ENCODE results near the gene GIPC2.

DNA sequence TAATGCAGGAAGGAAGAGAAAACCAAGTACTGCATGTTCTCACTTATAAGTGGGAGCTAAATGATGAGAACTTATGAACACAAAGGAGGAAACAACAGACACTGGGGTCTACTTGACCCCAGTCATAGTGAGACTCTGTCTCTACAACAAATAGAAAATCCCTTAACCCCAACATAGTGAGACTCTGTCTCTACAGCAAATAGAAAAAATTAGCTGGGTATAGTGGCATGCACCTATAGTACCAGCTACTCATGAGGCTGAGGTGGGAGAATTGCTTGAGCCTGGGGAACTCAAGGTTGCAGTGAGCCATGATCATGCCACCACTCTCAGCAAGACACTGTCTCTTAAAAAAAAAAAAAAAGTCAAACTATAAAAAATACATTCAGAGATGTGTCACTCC lies 42.7 kb downstream of the GIPC2 start:
- TF ChIP-seq POLR2A (IDR thresholded peaks at IDR 0.05; ENCODE audit: low read depth, low read length) (no peak), POLR2AphosphoS5 (IDR thresholded peaks at IDR 0.05; ENCODE audit: low read depth, low read length) (no peak)

Measured in GM12891 (cell line).